ENCODE data around the gene DCAF4. TPM values are rescaled to one million over a fixed set of nuclear protein-coding genes. Genes with fewer than 3 reads are reported as not detected.

The DCAF4 gene
- total and polyA plus RNA-seq, 5 donors: 2.9 to 7.4 (median 6.8) TPM

- under 1% methylated on average over 11 of the region's 11 CpGs for WGBS
- ATAC-seq: no peak
- DNase-seq: no peak
- H3K27ac ChIP-seq (ENCODE audit: low read length): peak overlapping the region; percentile 80
- no peaks in the 10 kb centered on the region for H3K4me1 ChIP-seq (ENCODE audit: control insufficient read depth, insufficient read depth, low read length)
- intact Hi-C loops (cut with DNase I): loop anchor here in 3 of 4 donors (5.0 to 10.0 kb wide), 5 partner anchors 79 to 279 kb away; no protein-coding TSS in a partner anchor
- peak overlapping the region; percentile 95 for H3K4me3 ChIP-seq (ENCODE audit: low read length)
- H3K27me3 ChIP-seq (ENCODE audit: control insufficient read depth, insufficient read depth): peaks cover 2% of the 10 kb centered on the region
- H3K9me3 ChIP-seq (ENCODE audit: control insufficient read depth, low read length): no peaks in the 10 kb centered on the region
These were observed 32.0 kb upstream of the DCAF4 start for GRCh38 chr14:72894323-72894622.

GRCh38 chr14:72894623-72895378 is 31.5 kb upstream of the DCAF4 start:
- WGBS: 3% methylated on average over 25 of the region's 25 CpGs
- H3K27me3 ChIP-seq (ENCODE audit: control insufficient read depth, insufficient read depth): peaks cover 2% of the 10 kb centered on the region
- ATAC-seq: peak; percentile 53 to 66
- intact Hi-C loops (cut with DNase I): loop anchor here in 3 of 4 donors (5.0 to 10.0 kb wide), 5 partner anchors 80 to 280 kb away; no protein-coding TSS in a partner anchor
- H3K4me3 ChIP-seq (ENCODE audit: low read length): peak overlapping the region; percentile 95
- H3K27ac ChIP-seq (ENCODE audit: low read length): peak overlapping the region; percentile 80
- DNase-seq: peak in 1 of 3 donors; percentile 26
- H3K9me3 ChIP-seq (ENCODE audit: control insufficient read depth, low read length): no peaks in the 10 kb centered on the region
- no peaks in the 10 kb centered on the region for H3K4me1 ChIP-seq (ENCODE audit: control insufficient read depth, insufficient read depth, low read length)

GRCh38 chr14:72898448-72898847 is 27.8 kb upstream of the DCAF4 start:
- Histone ChIP-seq H3K4me1 (ENCODE audit: control insufficient read depth, insufficient read depth, low read length) (no peaks in the 10 kb centered on the region), H3K4me3 (ENCODE audit: low read length) (no peak overlapping the region), H3K27ac (ENCODE audit: low read length) (no peak overlapping the region), H3K9me3 (ENCODE audit: control insufficient read depth, low read length) (no peaks in the 10 kb centered on the region), H3K27me3 (ENCODE audit: control insufficient read depth, insufficient read depth) (no peaks in the 10 kb centered on the region)
- 62% methylated on average over 3 of the region's 3 CpGs for WGBS
- no peak for DNase-seq
- intact Hi-C loops (cut with DNase I): loop anchor here in 3 of 4 donors (10.0 kb wide), 4 partner anchors 84 to 284 kb away; no protein-coding TSS in a partner anchor
- no peak for ATAC-seq

- no peak overlapping the region for H3K4me3 ChIP-seq (ENCODE audit: low read length)
- H3K27ac ChIP-seq (ENCODE audit: low read length): no peak overlapping the region
- no peaks in the 10 kb centered on the region for H3K9me3 ChIP-seq (ENCODE audit: control insufficient read depth, low read length)
- ATAC-seq (no peak), DNase-seq (no peak)
- H3K4me1 ChIP-seq (ENCODE audit: control insufficient read depth, insufficient read depth, low read length): no peaks in the 10 kb centered on the region
- intact Hi-C loops (cut with DNase I): loop anchor here in 2 of 4 donors (5.0 kb wide), 1 partner anchor 384 kb away; no protein-coding TSS in a partner anchor
- no peaks in the 10 kb centered on the region for H3K27me3 ChIP-seq (ENCODE audit: control insufficient read depth, insufficient read depth)
- 92% methylated on average over 3 of the region's 3 CpGs for WGBS
These were observed 24.9 kb upstream of the DCAF4 start for GRCh38 chr14:72901361-72901760.

- 87% methylated on average over 5 of the region's 5 CpGs for WGBS
- Histone ChIP-seq H3K4me3 (ENCODE audit: low read length) (no peak overlapping the region), H3K9me3 (ENCODE audit: control insufficient read depth, low read length) (no peaks in the 10 kb centered on the region), H3K4me1 (ENCODE audit: control insufficient read depth, insufficient read depth, low read length) (peaks cover 5% of the 10 kb centered on the region), H3K27me3 (ENCODE audit: control insufficient read depth, insufficient read depth) (no peaks in the 10 kb centered on the region), H3K27ac (ENCODE audit: low read length) (no peak overlapping the region)
- ATAC-seq (no peak), DNase-seq (no peak)
- intact Hi-C loops (cut with DNase I): loop anchor here in 2 of 4 donors (5.0 kb wide), 1 partner anchor 386 kb away; no protein-coding TSS in a partner anchor
These were observed 23.3 kb upstream of the DCAF4 start for GRCh38 chr14:72902801-72903530.

GRCh38 chr14:72903716-72904115 is 22.5 kb upstream of the DCAF4 start:
- ATAC-seq (no peak), DNase-seq (no peak)
- Histone ChIP-seq H3K4me1 (ENCODE audit: control insufficient read depth, insufficient read depth, low read length) (peaks cover 5% of the 10 kb centered on the region), H3K27ac (ENCODE audit: low read length) (no peak overlapping the region), H3K4me3 (ENCODE audit: low read length) (no peak overlapping the region), H3K27me3 (ENCODE audit: control insufficient read depth, insufficient read depth) (no peaks in the 10 kb centered on the region), H3K9me3 (ENCODE audit: control insufficient read depth, low read length) (no peaks in the 10 kb centered on the region)
- intact Hi-C loops (cut with DNase I): loop anchor here in 3 of 4 donors (2.0 to 5.0 kb wide), 2 partner anchors 386 to 387 kb away; no protein-coding TSS in a partner anchor
- WGBS: 52% methylated on average over 1 of the region's 1 CpG

- H3K4me1 ChIP-seq (ENCODE audit: control insufficient read depth, insufficient read depth, low read length): peaks cover 5% of the 10 kb centered on the region
- 46% methylated on average over 1 of the region's 1 CpG for WGBS
- H3K27ac ChIP-seq (ENCODE audit: low read length): no peak overlapping the region
- H3K27me3 ChIP-seq (ENCODE audit: control insufficient read depth, insufficient read depth): no peaks in the 10 kb centered on the region
- intact Hi-C loops (cut with DNase I): loop anchor here in 3 of 4 donors (2.0 to 5.0 kb wide), 2 partner anchors 387 kb away; no protein-coding TSS in a partner anchor
- ATAC-seq (no peak), DNase-seq (no peak)
- no peak overlapping the region for H3K4me3 ChIP-seq (ENCODE audit: low read length)
- H3K9me3 ChIP-seq (ENCODE audit: control insufficient read depth, low read length): no peaks in the 10 kb centered on the region
These were observed 22.0 kb upstream of the DCAF4 start for GRCh38 chr14:72904218-72904617.

- H3K4me1 ChIP-seq (ENCODE audit: control insufficient read depth, insufficient read depth, low read length): peaks cover 5% of the 10 kb centered on the region
- no peak overlapping the region for H3K27ac ChIP-seq (ENCODE audit: low read length)
- 29% methylated on average over 5 of the region's 5 CpGs for WGBS
- intact Hi-C loops (cut with DNase I): loop anchor here (2.0 to 5.0 kb wide), 2 partner anchors 388 kb away; no protein-coding TSS in a partner anchor
- no peak overlapping the region for H3K4me3 ChIP-seq (ENCODE audit: low read length)
- peak; percentile 49 to 73 (median 58) for DNase-seq
- no peaks in the 10 kb centered on the region for H3K9me3 ChIP-seq (ENCODE audit: control insufficient read depth, low read length)
- peak; percentile 65 to 78 for ATAC-seq
- no peaks in the 10 kb centered on the region for H3K27me3 ChIP-seq (ENCODE audit: control insufficient read depth, insufficient read depth)
These were observed 21.3 kb upstream of the DCAF4 start for GRCh38 chr14:72904840-72905561.

GRCh38 chr14:72906316-72906715 is 19.9 kb upstream of the DCAF4 start:
- H3K27me3 ChIP-seq (ENCODE audit: control insufficient read depth, insufficient read depth): no peaks in the 10 kb centered on the region
- intact Hi-C loops (cut with DNase I): loop anchor here in 1 of 4 donors (5.0 kb wide), 1 partner anchor 389 kb away; no protein-coding TSS in a partner anchor
- ATAC-seq (no peak), DNase-seq (no peak)
- no peaks in the 10 kb centered on the region for H3K9me3 ChIP-seq (ENCODE audit: control insufficient read depth, low read length)
- H3K4me3 ChIP-seq (ENCODE audit: low read length): no peak overlapping the region
- peaks cover 5% of the 10 kb centered on the region for H3K4me1 ChIP-seq (ENCODE audit: control insufficient read depth, insufficient read depth, low read length)
- WGBS: 48% methylated on average over 3 of the region's 3 CpGs
- H3K27ac ChIP-seq (ENCODE audit: low read length): no peak overlapping the region

GRCh38 chr14:72906879-72907278 is 19.4 kb upstream of the DCAF4 start:
- Histone ChIP-seq H3K27me3 (ENCODE audit: control insufficient read depth, insufficient read depth) (no peaks in the 10 kb centered on the region), H3K27ac (ENCODE audit: low read length) (no peak overlapping the region), H3K4me3 (ENCODE audit: low read length) (no peak overlapping the region), H3K4me1 (ENCODE audit: control insufficient read depth, insufficient read depth, low read length) (peaks cover 5% of the 10 kb centered on the region), H3K9me3 (ENCODE audit: control insufficient read depth, low read length) (no peaks in the 10 kb centered on the region)
- intact Hi-C loops (cut with DNase I): loop anchor here in 1 of 4 donors (5.0 kb wide), 1 partner anchor 390 kb away; no protein-coding TSS in a partner anchor
- DNase-seq (no peak), ATAC-seq (no peak)
- 55% methylated on average over 1 of the region's 1 CpG for WGBS

Measured in right cardiac atrium (tissue), 5 donors.